Osteocyte (in vitro differentiated cells): ENCODE results near the gene CDH4. TPM values are rescaled to one million over a fixed set of nuclear protein-coding genes. Genes with fewer than 3 reads are reported as not detected.

Experiments used
- DNase-seq: peaks from one replicate; pipeline ENCODE4 v3.0.0; 2021; ENCODE audit warnings: mixed read lengths; ENCODE audit not compliant: unreplicated experiment; ENCODE audit errors: extremely low spot score
- H3K27ac Mint-ChIP-seq: one replicate; pipeline ENCODE4 v1.8.0; 2021; ENCODE audit warnings: mild to moderate bottlenecking, mixed read lengths; ENCODE audit not compliant: unreplicated experiment
- H3K27me3 Mint-ChIP-seq: one replicate; pipeline ENCODE4 v1.8.0; 2021; ENCODE audit warnings: mixed read lengths; ENCODE audit not compliant: unreplicated experiment
- H3K36me3 Mint-ChIP-seq: one replicate; pipeline ENCODE4 v1.8.0; 2021; ENCODE audit warnings: mixed read lengths; ENCODE audit not compliant: unreplicated experiment
- H3K4me1 Mint-ChIP-seq: one replicate; pipeline ENCODE4 v1.8.0; 2021; ENCODE audit warnings: mixed read lengths; ENCODE audit not compliant: unreplicated experiment
- H3K4me3 Mint-ChIP-seq: one replicate; pipeline ENCODE4 v1.8.0; 2021; ENCODE audit warnings: mild to moderate bottlenecking, moderate library complexity, mixed read lengths; ENCODE audit not compliant: unreplicated experiment
- H3K9me3 Mint-ChIP-seq: one replicate; pipeline ENCODE4 v1.8.0; 2021; ENCODE audit warnings: mixed read lengths; ENCODE audit not compliant: unreplicated experiment
- CTCF ChIP-seq: fragments of 200-600 bp; sonication (generic); IDR thresholded peaks from 2 replicates; pipeline ENCODE4 v1.5.0; 2021; ENCODE audit warnings: antibody characterized with exemption, mild to moderate bottlenecking, moderate library complexity
- total RNA-seq: library from RNA; stranded (reverse); gene quantifications from 2 replicates; pipeline ENCODE4 v1.2.1, GENCODE V29; 2021

The CDH4 gene
- total RNA-seq, 1 donor from 2014 or later: 1.3 TPM

- TF ChIP-seq CTCF: no peak
- Mint-ChIP-seq H3K27ac (no peak overlapping the region), H3K36me3 (no peaks in the 10 kb centered on the region), H3K4me3 (no peak overlapping the region), H3K27me3 (no peaks in the 10 kb centered on the region), H3K4me1 (no peaks in the 10 kb centered on the region), H3K9me3 (no peaks in the 10 kb centered on the region)
- no peak for DNase-seq
These were observed 563.6 kb downstream of the CDH4 start for GRCh38 chr20:61815678-61816077.

- no peaks in the 10 kb centered on the region for H3K36me3 Mint-ChIP-seq
- no peaks in the 10 kb centered on the region for H3K4me1 Mint-ChIP-seq
- H3K27me3 Mint-ChIP-seq: no peaks in the 10 kb centered on the region
- TF ChIP-seq CTCF: no peak
- DNase-seq: no peak
- no peak overlapping the region for H3K27ac Mint-ChIP-seq
- no peaks in the 10 kb centered on the region for H3K9me3 Mint-ChIP-seq
- no peak overlapping the region for H3K4me3 Mint-ChIP-seq
These were observed 564.8 kb downstream of the CDH4 start for GRCh38 chr20:61816606-61817460.

GRCh38 chr20:61817575-61817974 is 565.5 kb downstream of the CDH4 start:
- Mint-ChIP-seq H3K9me3 (no peaks in the 10 kb centered on the region), H3K27me3 (no peaks in the 10 kb centered on the region), H3K36me3 (no peaks in the 10 kb centered on the region), H3K27ac (no peak overlapping the region), H3K4me3 (no peak overlapping the region), H3K4me1 (no peaks in the 10 kb centered on the region)
- DNase-seq: no peak
- no peak for TF ChIP-seq CTCF

DNA sequence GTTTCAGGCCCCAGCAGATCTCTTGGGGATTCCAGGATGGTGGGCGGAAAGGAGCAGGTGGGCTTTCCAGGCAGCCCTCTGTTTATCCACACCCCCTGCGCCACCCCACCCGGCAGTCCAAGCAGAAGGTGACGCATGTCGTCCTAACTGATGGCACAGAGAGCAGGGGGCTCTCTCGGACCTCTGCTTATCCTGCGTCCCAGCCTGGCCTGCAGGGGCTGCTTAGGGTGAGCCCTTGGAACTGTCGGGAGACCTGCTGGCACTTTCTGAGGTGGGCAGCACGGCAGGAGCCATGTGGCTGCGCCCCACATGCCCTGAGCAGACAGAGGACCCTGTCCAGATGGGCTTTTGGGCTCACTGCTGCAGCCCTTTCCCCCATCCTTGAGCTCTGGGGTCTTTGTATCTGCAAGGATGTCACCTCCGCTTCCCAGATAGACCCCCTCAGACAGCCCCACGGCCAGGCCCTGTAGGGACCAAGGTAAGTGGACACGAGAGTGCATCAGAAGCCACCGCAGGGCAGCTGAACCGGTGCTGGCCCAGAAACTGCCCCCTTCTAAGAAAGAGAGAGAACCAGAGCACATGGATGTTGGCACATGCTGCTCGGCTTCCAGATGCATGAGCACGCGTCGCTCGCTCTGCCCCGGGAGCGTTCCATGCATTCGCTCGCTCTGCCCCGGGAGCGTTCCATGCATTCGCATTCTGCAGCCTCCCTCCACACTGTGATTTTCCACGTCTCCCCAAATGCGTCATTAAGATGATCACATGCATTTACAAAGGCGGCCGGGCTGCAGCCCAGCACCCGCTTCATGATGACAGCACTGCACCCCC is 566.9 kb downstream of the CDH4 start:
- H3K27ac Mint-ChIP-seq: no peak overlapping the region
- TF ChIP-seq CTCF: no peak
- DNase-seq: no peak
- no peaks in the 10 kb centered on the region for H3K27me3 Mint-ChIP-seq
- H3K4me3 Mint-ChIP-seq: no peak overlapping the region
- H3K36me3 Mint-ChIP-seq: no peaks in the 10 kb centered on the region
- H3K9me3 Mint-ChIP-seq: peaks cover 5% of the 10 kb centered on the region
- H3K4me1 Mint-ChIP-seq: no peaks in the 10 kb centered on the region

DNA sequence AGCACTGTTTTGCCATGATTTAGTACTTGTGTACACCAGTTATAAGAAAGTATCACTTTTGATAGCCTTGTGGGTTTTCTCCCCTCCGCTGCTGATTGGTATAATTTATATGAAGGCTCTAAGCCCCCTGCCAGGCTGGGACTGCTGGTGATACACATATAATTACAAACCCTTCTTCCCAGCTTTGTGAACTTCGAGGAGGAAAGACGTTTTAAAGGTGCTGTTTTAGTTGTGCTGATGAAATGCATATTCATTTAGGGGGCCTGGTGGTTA is 567.4 kb downstream of the CDH4 start:
- H3K4me1 Mint-ChIP-seq: no peaks in the 10 kb centered on the region
- no peaks in the 10 kb centered on the region for H3K27me3 Mint-ChIP-seq
- H3K9me3 Mint-ChIP-seq: peaks cover 10% of the 10 kb centered on the region
- H3K27ac Mint-ChIP-seq: no peak overlapping the region
- no peak overlapping the region for H3K4me3 Mint-ChIP-seq
- DNase-seq: no peak
- no peaks in the 10 kb centered on the region for H3K36me3 Mint-ChIP-seq
- no peak for TF ChIP-seq CTCF
